Lower leg skin (tissue), 4 donors: ENCODE results near the gene C16orf92. TPM values are rescaled to one million over a fixed set of nuclear protein-coding genes. Genes with fewer than 3 reads are reported as not detected.

Source experiments
- DNase-seq, 2 donors: peaks; one replicate each; pipeline ENCODE4 v3.0.0-alpha.2; 2019; ENCODE audit warnings: low spot score in 2 of 2
- H3K4me3 ChIP-seq: fragments of 200-600 bp; sonication (generic); 2 replicates; pipeline ENCODE4 v1.5.1; 2017; ENCODE audit warnings: mild to moderate bottlenecking, low read depth; ENCODE audit not compliant: poor library complexity, severe bottlenecking
- CTCF ChIP-seq, 3 donors: fragments of 450-650 bp; IDR thresholded peaks; one replicate each; pipeline ENCODE4 v1.5.1; 2016; ENCODE audit warnings: antibody characterized with exemption in 3 of 3, mild to moderate bottlenecking in 3 of 3, moderate library complexity in 2 of 3
- POLR2A ChIP-seq, 2 donors: fragments of 450-650 bp; IDR thresholded peaks; one replicate each; pipeline ENCODE4 v1.6.1; 2016 to 2017; ENCODE audit warnings: antibody characterized with exemption in 2 of 2, mild to moderate bottlenecking in 1 of 2, moderate library complexity in 1 of 2
- WGBS, 2 donors: methylation state at CpG; one replicate each; pipeline ENCODE4 v1.1.5; 2018; 5-methylcytosine and 5-hydroxymethylcytosine counted together
- intact Hi-C: fragments of 100-400 bp; cut with DNase I; formaldehyde crosslinking; loops from one replicate; pipeline ENCODE4 v1.15.0; 2023; ENCODE audit warnings: low total_unique reads
- total RNA-seq, 4 donors: library from RNA; depleted of rRNA; stranded (reverse); fragments of >200 nt; gene quantifications; one replicate each; pipeline ENCODE4 v1.1.0, GENCODE V29; 2016

Gene C16orf92
- total RNA-seq, 4 donors from 2014 or later: not detected

DNA sequence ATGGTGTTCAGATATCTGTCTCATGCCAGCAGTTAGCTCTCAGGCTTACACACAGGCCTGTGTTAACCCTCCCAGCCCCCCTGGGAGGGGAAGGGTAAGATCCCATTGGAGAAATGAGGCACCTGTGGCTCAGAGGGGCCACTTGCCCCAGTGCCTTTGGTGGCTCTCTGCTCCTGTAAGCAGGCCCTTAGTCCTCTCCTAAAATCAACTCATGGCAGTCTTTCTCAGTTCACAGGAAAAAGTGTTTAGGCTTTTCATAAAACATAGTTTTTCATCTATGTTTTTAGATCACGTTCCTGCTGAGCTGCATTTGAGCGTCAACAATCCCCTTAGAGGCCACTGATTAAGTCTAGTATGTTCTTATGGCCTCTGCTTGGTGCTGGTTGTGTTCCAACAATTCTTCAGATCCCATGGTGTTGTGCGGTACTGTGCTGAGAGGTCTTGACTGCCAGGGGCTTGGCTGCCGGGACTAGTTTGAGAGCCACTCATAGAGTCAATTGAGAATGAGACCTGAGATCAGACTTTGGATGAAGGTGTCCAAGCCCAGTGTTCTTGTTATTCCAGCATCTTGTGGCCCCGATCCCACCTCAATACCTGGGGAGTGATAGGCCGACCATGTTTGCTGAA, 38.7 kb upstream of the C16orf92 start:
- 77 to 80% methylated on average over 6 of the region's 6 CpGs for WGBS, 2 donors
- TF ChIP-seq POLR2A (IDR thresholded peaks at IDR 0.05) (no peak), CTCF (IDR thresholded peaks at IDR 0.05) (no peak)

GRCh38 chr16:29984764-29985147, 38.2 kb upstream of the C16orf92 start:
- 88 to 91% methylated on average over 5 of the region's 5 CpGs for WGBS, 2 donors
- H3K4me3 ChIP-seq: no peak overlapping the region
- intact Hi-C loops: no loop called here

More for the DNA sequence above, 38.7 kb upstream of the C16orf92 start:
- no peak overlapping the region for H3K4me3 ChIP-seq
- DNase-seq: no peak
- intact Hi-C loops: no loop called here

GRCh38 chr16:29985271-29985811, 37.7 kb upstream of the C16orf92 start:
- intact Hi-C loops: no loop called here
- TF ChIP-seq CTCF (IDR thresholded peaks at IDR 0.05) (no peak), POLR2A (IDR thresholded peaks at IDR 0.05) (no peak)
- WGBS, 2 donors: 90 to 93% methylated on average over 22 to 28 of the region's 28 CpGs
- H3K4me3 ChIP-seq: no peak overlapping the region
- DNase-seq: no peak

More at GRCh38 chr16:29984764-29985147, 38.2 kb upstream of the C16orf92 start:
- TF ChIP-seq CTCF (IDR thresholded peaks at IDR 0.05): no peak
- DNase-seq: no peak

DNA sequence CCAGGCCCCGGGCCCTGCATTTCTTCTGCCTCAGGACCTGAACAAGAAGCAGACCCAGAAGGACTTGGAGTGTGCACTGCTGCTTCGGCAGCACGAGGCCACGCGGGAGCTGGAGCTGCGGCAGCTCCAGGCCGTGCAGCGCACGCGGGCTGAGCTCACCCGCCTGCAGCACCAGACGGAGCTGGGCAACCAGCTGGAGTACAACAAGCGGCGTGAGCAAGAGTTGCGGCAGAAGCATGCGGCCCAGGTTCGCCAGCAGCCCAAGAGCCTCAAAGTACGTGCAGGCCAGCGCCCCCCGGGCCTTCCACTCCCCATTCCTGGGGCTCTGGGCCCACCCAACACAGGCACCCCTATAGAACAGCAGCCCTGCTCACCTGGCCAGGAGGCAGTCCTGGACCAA, 36.8 kb upstream of the C16orf92 start:
- intact Hi-C loops: no loop called here
- DNase-seq: no peak
- H3K4me3 ChIP-seq: no peak overlapping the region
- TF ChIP-seq CTCF (IDR thresholded peaks at IDR 0.05) (no peak), POLR2A (IDR thresholded peaks at IDR 0.05) (no peak)
- 92 to 96% methylated on average over 20 of the region's 20 CpGs for WGBS, 2 donors

- H3K4me3 ChIP-seq: no peak overlapping the region
- intact Hi-C loops: no loop called here
- TF ChIP-seq POLR2A (IDR thresholded peaks at IDR 0.05) (no peak), CTCF (IDR thresholded peaks at IDR 0.05) (no peak)
- WGBS, 2 donors: 87 to 95% methylated on average over 5 of the region's 5 CpGs
- DNase-seq: no peak
Observed at GRCh38 chr16:29986931-29987330, 36.1 kb upstream of the C16orf92 start.
